CD1c-positive myeloid dendritic cell (primary cell): ENCODE measurements around the gene MPPED2.

Experiments
- DNase-seq: peaks from one replicate; pipeline ENCODE4 v3.0.0-alpha.2; 2016; ENCODE audit errors: extremely low spot score

The MPPED2 gene

DNA sequence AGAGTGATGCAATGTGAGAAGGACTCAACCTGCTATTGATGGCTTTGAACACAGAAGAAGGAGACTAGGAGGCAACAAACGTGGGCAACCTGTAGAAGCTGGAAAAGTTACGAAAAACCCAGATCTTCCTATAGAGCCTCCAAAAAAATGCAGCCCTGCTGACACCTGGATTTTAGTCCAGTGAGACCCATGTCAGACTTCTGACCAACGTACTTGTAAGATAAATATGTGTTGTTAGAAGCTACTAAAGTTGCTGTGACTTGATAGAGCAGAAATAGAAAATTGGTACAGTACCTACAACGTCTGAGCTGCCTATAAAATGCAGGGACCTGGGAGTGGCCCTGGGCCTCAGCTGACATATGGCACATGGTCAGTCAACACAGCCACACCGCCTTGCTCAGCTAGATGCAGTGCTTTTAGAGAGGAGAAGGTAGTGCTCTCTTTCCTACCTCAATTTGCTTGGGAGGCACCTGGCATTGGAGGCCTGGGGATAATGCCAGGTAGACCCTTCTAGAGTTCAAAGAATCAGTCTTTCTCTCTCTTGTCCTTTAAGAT is 165.8 kb downstream of the MPPED2 start:
- DNase-seq, result no peak

DNA sequence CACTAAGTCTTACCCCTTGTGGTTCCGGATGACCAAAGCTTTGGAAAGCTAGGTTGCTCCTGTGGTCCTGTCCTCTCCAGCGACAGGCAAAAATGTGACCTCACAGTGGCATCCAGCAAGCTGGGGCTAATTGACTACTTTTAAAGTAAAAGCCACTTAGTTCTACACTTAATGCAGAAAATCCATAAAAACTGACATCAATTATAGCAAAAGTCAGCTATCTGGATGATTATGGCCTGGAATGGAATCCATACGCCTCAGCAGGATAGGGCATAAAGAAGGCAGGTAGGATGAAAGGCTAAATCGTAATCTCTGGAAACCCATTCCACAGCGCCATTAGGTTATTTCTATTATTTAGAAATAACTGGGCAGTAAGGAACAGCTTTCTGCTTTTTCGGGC is 171.3 kb downstream of the MPPED2 start:
- no peak for DNase-seq

DNA sequence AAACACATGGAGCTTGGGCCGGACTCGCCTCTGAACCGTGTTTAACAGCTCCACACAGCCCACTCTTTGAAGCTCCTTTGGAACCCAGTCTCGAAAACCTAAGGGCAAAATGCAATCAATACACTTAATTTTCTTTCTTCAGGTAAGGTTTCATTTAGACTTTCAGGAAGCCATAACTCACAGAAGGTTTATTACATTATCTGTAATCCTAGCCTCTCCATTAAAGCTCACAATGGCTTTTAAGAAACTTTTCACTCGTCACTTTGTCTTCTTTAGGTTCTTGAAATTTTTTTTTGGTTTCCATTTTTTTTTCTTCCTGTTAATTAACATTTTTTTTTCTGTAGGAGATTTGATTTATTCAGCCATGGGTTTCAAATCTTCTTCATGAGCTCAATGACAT is 171.9 kb downstream of the MPPED2 start:
- DNase-seq, result no peak

DNA sequence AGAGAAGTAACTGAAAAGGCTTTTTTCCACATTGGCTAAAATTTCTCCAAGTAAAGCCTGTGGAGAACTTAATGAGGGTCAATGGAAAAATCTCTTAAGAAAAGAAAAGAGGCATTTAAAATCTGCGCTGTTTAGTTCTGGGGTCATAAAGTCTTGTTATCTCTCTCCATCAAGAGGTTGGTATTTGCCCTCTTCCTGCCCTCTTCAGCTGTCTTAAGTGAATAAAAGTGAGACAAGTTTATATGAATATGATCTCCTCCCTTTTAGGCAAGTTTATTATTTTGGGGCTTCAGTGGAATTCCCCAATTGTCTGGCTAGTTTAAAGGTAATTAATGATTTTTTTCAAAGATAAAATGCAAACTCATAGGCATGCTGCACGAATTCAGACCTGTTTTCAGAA is 173.6 kb downstream of the MPPED2 start:
- DNase-seq, result no peak

DNA sequence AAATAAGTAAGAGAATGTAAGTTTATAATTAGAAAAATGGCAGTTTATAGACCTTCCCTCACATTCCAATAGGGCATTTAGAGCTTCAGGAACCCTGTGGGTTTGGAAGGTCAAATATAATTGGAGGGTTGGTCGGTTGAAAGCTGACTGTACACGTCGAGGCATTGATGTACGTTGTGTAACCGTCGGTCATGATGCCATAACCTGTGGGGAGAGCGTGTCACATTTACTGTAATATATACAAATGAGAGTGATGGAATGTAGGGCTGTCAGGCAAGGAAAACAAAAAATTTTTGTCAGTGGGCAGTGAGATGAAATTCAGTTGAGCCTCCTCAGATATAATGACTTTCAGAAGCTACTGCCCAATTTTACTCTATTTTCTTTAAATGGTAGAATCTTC is 174.8 kb downstream of the MPPED2 start:
- DNase-seq, result no peak

DNA sequence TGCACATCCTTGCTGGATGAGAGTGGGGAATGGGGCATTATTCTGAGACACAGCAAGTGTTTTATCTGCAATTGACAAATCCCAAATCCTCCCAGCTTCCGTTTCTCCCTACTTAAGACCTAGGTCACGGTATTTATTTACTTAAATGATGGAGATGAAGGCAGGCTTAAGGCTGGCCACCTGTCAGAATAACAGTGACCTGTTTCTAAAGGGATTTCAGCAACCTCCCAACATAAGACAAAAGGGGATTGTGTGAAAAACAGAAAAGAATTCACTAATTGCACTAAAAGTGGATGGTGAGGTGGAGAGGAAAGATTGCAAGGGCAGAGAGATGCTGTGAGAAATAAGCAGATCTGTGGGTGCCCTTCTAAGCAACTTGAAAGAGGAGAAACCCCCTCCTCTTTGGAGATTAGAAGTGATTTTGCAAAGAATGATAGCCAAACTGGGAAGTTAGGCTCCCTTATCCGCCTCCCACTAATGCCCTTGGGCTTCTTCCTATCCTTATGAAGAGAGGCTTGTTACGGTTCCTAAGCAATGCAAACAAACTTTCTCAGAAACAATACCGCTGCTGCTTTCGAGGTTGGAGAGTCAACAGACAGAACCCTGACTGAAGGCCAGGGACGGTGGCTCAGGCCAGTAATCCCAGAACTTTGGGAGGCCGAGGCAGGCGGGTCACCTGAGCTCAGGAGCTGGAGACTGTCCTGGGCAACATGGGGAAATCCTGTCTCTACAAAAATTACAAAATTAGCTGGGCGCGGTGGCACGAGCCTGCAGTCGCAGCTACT is 179.0 kb downstream of the MPPED2 start:
- no peak for DNase-seq

DNA sequence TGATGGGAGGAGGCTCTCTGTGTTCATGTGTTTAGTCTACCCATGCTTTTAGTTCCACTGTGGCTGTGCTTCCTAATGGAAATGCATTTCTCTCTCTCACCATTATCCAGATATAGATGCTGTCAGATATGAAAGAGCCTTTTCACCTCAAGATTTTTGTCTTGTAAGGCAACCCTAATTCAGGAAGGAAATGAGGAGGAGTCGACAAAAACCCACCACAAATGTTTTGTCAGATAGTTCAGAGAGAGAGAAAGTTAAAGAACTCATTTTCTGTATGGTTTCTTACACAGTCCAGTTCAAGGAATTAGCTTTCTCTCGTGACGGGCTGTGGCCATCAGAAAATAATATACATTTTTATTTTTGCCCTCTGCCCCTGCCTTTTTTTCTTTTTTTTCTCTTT is 180.8 kb downstream of the MPPED2 start:
- DNase-seq, result no peak

DNA sequence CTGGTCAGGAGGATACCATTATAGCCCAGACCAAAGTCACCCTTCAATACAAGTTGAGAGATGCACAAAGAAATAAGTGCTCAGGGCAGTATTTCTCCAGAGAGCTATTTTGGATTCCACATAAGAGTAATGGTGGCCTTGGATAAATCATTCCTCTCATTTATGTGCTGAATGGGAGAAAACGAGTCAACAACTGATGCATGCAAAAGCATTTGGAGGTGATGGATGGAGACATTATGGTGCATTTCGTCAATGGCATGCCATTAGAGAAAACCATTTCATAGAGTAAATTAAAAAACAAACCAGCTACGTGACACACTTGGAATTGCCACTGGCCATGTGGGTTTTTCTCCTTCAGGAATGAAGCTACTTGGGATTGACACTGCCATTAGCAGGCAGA is 182.0 kb downstream of the MPPED2 start:
- DNase-seq, result no peak

DNA sequence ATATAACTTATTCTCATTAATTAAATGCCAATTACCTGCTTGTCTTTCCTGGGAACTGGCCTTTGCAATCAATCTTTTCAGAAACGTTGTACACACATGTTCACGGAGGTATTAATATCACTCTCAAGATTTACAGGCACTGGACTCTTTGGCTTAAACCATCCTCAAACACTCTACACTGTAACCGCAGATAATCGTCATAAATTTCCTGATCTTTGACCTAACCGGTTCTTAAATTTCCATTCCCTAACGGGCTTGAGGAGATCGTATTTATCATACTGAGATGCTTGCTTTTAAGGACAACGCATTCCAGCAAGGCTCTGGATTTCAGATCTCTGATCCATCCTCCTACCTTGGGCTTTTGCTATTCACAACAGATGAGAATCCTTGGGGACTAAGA is 190.4 kb downstream of the MPPED2 start:
- no peak for DNase-seq

DNA sequence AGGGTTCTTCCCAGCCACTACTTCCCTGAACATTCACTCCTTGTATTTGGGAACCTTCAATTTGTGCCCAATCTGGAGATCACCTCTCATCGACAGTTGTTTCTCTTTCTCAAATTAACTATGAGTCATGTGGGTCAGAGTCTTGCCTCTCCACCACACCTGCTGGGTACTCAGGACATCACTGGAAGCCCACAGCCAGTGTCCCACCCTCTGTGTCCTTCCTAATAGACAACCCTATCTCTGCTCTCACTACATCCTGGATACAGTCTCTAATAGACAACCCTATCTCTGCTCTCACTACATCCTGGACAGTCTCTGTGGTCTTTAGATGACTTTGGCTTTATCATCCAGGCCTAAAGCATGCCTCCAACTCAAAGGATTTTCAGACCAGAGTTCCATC is 193.1 kb downstream of the MPPED2 start:
- DNase-seq, result no peak

DNA sequence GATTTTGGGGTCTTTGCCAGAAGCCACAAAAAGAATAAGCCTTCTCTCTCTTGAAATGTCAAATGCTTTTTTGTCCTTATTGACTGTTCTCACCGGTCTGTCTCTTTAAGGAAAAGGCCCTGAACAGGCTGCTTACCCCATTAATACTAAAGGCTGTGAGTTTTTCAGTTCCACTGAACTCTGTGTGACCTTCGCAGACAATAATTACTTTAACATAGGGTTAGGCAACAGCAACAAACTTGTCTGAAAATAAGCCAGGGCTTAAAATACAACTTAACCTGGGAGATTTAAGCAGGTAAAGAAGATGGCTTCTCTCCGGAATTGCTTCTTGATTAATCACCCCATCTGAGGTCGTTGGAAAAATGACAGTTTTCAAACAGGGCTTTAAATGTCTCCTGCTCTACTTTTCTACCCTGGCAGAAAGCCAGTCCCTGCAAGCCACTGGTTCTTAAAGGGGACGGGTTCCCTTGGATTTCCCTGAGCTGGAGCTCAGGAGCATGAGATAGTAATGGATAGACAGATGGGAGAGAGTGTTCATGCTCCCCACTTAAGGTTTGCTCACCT is 193.8 kb downstream of the MPPED2 start:
- DNase-seq, result no peak

DNA sequence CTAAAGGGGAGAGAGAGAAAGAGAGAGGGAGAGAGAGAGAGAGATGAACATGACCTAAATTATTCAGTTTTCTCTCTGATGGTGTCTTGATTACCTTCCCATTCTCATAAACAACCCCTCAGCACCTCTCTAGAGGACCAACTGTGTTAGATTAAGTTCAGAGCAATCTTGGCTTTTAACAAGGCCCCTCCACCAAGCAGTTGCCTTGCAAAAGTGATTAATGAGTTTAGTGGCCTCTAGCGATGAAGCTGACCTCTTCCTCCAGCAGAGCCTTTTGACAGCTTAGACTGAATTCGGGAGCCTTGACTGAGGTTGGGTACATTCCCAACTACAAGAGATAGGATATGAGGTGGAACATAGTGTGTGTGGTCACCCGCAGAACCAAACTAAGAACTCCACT is 197.2 kb downstream of the MPPED2 start:
- no peak for DNase-seq

DNA sequence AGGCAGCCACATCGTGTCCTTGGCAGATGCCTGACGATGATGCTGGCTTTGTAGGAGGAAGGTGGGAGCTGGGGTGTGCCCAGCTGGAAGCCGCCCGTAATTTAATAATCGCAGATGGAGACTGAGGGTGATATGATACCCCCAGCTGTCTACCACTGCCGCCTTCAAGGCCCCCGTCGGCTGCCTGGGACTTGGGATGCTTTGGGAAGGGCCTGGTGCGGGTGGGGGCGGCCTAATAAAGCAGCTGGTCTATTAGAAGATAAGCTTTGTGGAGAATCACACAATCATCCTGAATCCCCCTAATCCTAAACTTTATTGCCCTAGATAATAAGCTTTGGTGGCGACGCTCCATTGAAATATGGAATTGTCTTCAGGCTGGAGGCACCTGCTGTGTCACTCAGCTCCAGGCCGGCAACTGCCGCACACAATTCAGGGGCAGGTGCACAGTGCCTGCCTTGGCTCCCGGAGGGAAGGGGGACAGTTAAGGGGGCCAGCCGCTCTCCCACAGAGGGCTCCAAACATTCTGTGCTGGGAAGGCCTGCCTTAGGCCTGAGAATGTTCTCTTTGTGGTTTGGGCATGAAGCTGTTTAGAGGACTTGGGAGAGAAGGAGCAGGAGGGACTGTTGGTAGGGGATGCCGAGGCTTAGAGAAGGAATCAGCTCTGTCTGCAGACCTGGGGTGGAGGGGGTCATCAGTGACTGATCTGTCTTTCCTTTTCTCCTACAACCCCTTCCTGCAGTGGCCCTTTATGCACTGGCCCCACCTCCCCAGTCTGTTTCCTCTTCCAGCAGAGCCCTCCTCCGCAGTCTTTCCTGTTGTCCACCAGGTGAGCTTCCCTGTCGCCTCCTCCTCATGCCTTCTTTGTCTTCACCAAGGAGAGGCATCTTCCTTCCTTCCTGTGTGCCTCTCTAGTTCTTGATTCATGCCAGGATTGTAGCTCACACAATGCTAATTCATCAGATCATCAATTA is 198.0 kb downstream of the MPPED2 start:
- DNase-seq, result no peak

DNA sequence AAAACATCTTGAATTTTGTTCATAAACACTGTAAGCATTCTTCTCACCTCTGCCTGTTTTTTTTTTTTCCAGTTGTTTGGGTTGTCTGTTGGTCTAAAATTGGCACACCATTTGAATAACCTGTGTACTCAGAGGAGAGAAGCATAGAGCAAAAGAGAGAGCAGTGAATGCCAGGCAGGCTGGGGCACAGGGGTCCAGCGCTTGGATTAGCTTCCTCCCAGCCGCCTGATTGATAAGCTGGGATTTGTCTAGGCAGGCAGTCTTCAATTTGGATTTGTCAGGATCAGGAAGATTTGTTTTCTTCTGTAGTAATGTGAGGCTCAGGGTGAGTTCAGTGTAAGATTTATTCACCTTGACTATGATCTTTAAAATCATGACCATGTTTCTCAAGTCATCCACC is 204.3 kb downstream of the MPPED2 start:
- no peak for DNase-seq

DNA sequence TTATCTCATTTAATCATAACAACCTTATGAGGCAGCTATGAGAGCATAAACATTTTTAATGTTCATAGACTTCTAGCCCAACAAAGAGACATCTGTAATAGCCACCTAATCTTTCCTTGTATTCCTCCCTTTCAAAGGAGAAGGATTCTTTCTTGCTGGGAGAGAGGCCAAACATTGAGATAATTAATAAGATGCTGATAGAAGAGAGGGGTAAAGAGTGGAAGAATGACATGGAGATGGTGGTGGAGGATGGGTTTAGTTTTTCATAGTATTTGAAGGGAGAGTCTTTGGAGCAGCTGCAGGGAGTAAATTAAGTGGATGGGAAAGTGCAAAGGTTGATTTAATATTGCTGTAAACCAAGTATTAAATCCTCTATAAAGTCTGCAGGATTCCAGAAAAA is 205.3 kb downstream of the MPPED2 start:
- DNase-seq, result no peak

DNA sequence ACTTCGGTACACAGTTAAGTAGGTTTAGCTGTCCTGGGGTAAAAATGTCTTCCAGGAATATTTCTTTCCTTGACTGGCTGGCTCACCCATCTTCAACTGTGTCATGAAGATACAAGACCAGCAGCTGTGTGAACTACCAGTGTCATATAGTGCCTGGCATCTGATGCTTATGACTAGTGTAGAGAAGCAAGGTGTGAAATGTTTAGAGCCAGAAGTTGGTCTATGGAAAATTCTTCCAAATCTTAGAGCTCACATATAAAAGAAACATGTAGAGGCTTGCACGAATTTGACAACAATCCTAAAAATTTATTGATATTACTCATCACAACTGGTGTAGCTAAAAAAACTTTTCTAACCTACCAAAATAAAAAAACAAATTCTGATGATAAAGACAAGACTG is 208.8 kb downstream of the MPPED2 start:
- no peak for DNase-seq

DNA sequence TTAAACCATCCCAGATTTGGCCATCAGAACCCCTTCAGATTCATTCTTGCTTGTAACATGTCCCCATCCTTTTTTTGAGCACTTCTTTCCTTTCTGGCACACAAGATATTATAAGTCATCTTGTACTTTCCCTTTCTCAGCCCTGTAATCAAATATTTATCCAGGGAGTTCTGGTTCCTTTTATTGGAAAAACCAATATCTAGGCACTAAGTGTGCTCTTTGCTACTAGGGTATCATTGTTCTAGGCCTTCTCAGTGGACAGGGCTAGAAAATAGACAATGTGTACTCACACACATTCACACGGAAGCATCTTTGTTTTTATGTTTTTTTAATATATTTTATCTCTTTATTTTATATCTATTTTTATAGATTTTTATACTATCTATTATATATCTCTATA is 216.0 kb downstream of the MPPED2 start:
- no peak for DNase-seq

DNA sequence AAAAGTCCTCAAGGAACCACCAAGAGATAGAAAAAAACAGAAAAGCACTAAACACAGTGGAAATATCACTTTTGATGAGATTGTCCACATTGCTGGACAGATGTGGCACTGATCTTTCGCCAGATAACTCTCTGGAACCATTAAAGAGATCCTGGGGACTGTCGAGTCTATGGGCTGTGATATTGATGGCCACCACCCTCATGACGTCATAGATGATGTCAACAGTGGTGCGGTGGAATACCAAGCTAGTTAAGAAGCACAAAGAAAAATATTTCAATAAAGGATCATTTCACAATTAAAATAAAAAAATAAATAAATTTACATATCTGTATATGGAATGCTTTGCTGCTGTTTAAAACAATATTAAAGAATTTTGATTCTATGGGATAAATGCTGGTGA is 217.8 kb downstream of the MPPED2 start:
- DNase-seq, result no peak

DNA sequence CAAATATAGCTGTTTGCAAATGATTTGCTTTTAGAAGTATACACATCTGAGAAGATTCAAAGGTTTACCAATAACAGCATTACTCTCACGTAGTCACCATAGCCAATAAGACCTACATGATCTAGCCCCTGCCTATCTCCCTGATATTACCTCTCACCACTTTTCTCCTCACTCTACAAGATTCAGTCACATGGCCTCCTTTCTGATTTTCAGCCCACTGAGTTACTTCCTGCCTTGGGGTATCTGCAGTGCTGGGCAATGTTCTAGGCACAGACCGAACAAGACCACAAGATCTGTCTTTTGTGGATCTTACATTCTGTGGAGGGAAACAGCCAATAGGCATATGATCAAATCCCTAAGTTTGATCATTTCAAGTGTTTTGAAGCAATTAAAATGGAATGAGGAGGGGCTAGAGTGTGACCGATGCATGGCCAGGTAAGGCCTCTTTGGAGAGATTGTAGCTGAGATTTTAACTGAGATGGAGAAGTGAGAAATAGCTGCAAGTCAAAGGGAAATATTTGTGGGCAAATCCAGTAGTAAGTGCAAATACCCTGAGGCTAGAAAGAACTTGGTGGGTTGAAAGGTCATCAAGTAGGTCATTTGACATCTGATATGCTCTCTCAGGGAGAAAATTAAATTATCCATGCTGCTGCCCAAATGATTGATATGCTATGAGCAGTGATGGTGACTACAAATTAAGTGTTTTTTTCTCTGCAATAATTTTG is 220.2 kb downstream of the MPPED2 start:
- no peak for DNase-seq

DNA sequence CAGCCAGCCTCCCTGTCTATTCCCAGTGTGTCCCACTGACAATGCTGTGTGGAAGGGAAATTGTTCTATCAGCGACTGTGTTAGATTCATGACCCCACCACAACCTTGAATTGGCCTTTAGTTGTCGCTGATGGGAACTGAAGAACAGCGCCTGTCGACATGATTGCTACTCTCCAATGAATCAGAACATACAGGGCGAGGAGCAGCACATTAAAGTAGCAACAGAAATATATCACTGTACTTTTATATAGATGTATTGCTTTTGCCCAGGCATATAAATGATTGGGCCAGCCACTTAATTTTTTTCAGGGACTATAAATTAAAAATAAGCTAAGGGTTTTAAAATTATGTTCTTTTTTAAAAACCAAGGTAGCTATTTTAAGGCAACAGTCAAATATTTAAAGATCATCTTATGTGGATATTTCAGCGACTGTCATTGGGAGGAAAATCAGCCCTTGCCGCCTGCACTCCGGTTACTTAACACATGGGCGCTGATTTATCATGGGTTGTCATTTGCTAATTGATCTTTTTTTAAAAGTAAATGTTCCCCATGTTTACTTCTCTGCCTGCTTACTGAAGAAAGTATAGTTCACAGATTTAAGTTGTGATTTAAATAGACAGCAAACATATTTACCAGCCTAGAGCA is 221.2 kb downstream of the MPPED2 start:
- DNase-seq, result no peak

DNA sequence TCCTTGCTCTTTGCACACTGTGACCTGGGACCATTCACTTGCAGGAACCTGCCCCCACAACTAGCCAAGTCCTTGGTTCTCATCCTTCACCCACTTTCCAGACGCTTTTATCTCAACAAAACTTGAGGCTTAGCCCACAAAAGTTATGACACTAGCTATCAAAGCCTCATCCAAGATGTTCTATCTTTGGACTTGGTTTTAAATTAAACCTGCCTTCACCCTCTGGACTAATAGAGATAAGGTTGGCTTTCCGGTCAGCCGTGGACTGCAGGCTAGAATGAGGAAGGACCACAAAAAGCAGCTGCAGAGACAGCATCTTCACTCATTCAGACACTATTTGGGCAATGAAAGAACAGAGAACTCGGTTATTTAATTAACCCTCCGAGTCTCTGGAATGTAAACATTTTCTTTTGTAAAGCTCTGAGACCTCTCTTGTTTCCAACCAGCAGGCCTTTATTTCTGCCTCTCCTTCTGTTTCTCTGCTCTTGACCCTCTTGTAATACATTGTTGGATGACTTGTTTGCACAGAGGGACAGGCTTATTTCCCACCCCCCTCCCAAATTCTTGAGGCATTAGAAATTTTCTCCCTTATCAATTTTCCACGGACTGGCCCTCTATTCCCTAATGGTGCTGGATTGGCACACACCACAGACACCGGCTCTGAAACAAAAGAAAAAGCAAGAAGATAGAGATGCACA is 221.9 kb downstream of the MPPED2 start:
- DNase-seq, result no peak
